ENCODE measurements around the gene BCAR1. TPM values are rescaled to one million over a fixed set of nuclear protein-coding genes. Genes with fewer than 3 reads are reported as not detected.
"Not testable (repeated sequence)": the region's sequence is repeated elsewhere in the genome, so short reads cannot be mapped to it uniquely, and the experiment has no call there.

Gene BCAR1
- total RNA-seq, 1 experiment from 2014 or later, result 68.4 TPM

- H3K4me3 ChIP-seq (ENCODE audit: insufficient read depth, low read depth, low read length), result no peak overlapping the region
- no peaks in the 10 kb centered on the region for H3K27me3 ChIP-seq (ENCODE audit: control insufficient read depth, insufficient read depth, low read length)
- peaks cover 28% of the 10 kb centered on the region for H3K36me3 ChIP-seq (replicated peaks; ENCODE audit: control insufficient read depth, insufficient read depth, low read length)
- DNase-seq, result no peak
Measured at GRCh38 chr16:75231570-75231969, 19.9 kb downstream of the BCAR1 start.

- H3K27me3 ChIP-seq (ENCODE audit: control insufficient read depth, insufficient read depth, low read length), result no peaks in the 10 kb centered on the region
- no peak overlapping the region for H3K4me3 ChIP-seq (ENCODE audit: insufficient read depth, low read depth, low read length)
- peak; percentile 39 for DNase-seq
- H3K36me3 ChIP-seq (replicated peaks; ENCODE audit: control insufficient read depth, insufficient read depth, low read length), result peaks cover 26% of the 10 kb centered on the region
Measured at GRCh38 chr16:75230471-75231110, 20.8 kb downstream of the BCAR1 start.

GRCh38 chr16:75229172-75230031, 22.0 kb downstream of the BCAR1 start:
- no peak overlapping the region for H3K4me3 ChIP-seq (ENCODE audit: insufficient read depth, low read depth, low read length)
- peaks cover 18% of the 10 kb centered on the region for H3K36me3 ChIP-seq (replicated peaks; ENCODE audit: control insufficient read depth, insufficient read depth, low read length)
- no peaks in the 10 kb centered on the region for H3K27me3 ChIP-seq (ENCODE audit: control insufficient read depth, insufficient read depth, low read length)
- peak; percentile 59 for DNase-seq

- no peaks in the 10 kb centered on the region for H3K27me3 ChIP-seq (ENCODE audit: control insufficient read depth, insufficient read depth, low read length)
- peak; percentile 67 for DNase-seq
- no peak overlapping the region for H3K4me3 ChIP-seq (ENCODE audit: insufficient read depth, low read depth, low read length)
- peaks cover 14% of the 10 kb centered on the region for H3K36me3 ChIP-seq (replicated peaks; ENCODE audit: control insufficient read depth, insufficient read depth, low read length)
Measured at GRCh38 chr16:75228143-75228976, 23.1 kb downstream of the BCAR1 start.

- DNase-seq, result peak; percentile 78
- Histone ChIP-seq H3K27me3 (ENCODE audit: control insufficient read depth, insufficient read depth, low read length) (no peaks in the 10 kb centered on the region), H3K4me3 (ENCODE audit: insufficient read depth, low read depth, low read length) (no peak overlapping the region), H3K36me3 (replicated peaks; ENCODE audit: control insufficient read depth, insufficient read depth, low read length) (peaks cover 7% of the 10 kb centered on the region)
Measured at GRCh38 chr16:75227361-75228142, 23.9 kb downstream of the BCAR1 start.

- Histone ChIP-seq H3K27me3 (ENCODE audit: control insufficient read depth, insufficient read depth, low read length) (no peaks in the 10 kb centered on the region), H3K4me3 (ENCODE audit: insufficient read depth, low read depth, low read length) (no peak overlapping the region), H3K36me3 (replicated peaks; ENCODE audit: control insufficient read depth, insufficient read depth, low read length) (peaks cover 7% of the 10 kb centered on the region)
- peak; percentile 73 for DNase-seq
Measured at GRCh38 chr16:75226550-75227360, 24.7 kb downstream of the BCAR1 start.

- peak; percentile 71 for DNase-seq
- H3K27me3 ChIP-seq (ENCODE audit: control insufficient read depth, insufficient read depth, low read length), result no peaks in the 10 kb centered on the region
- H3K4me3 ChIP-seq (ENCODE audit: insufficient read depth, low read depth, low read length), result no peak overlapping the region
- H3K36me3 ChIP-seq (replicated peaks; ENCODE audit: control insufficient read depth, insufficient read depth, low read length), result peaks cover 7% of the 10 kb centered on the region
Measured at GRCh38 chr16:75225678-75226515, 25.5 kb downstream of the BCAR1 start.

GRCh38 chr16:75225092-75225491, 26.3 kb downstream of the BCAR1 start:
- no peak overlapping the region for H3K4me3 ChIP-seq (ENCODE audit: insufficient read depth, low read depth, low read length)
- peaks cover 4% of the 10 kb centered on the region for H3K36me3 ChIP-seq (replicated peaks; ENCODE audit: control insufficient read depth, insufficient read depth, low read length)
- no peaks in the 10 kb centered on the region for H3K27me3 ChIP-seq (ENCODE audit: control insufficient read depth, insufficient read depth, low read length)
- peak; percentile 73 for DNase-seq

GRCh38 chr16:75224306-75225082, 26.9 kb downstream of the BCAR1 start:
- Histone ChIP-seq H3K4me3 (ENCODE audit: insufficient read depth, low read depth, low read length) (no peak overlapping the region), H3K36me3 (replicated peaks; ENCODE audit: control insufficient read depth, insufficient read depth, low read length) (peaks cover 2% of the 10 kb centered on the region), H3K27me3 (ENCODE audit: control insufficient read depth, insufficient read depth, low read length) (no peaks in the 10 kb centered on the region)
- peak; percentile 74 for DNase-seq

GRCh38 chr16:75223129-75223528, 28.3 kb downstream of the BCAR1 start:
- not testable (repeated sequence) for H3K36me3 ChIP-seq (replicated peaks; ENCODE audit: control insufficient read depth, insufficient read depth, low read length); H3K4me3 ChIP-seq (ENCODE audit: insufficient read depth, low read depth, low read length); DNase-seq; H3K27me3 ChIP-seq (ENCODE audit: control insufficient read depth, insufficient read depth, low read length)

- DNase-seq, result peak; percentile 56
- H3K36me3 ChIP-seq (replicated peaks; ENCODE audit: control insufficient read depth, insufficient read depth, low read length), result no peaks in the 10 kb centered on the region
- no peak overlapping the region for H3K4me3 ChIP-seq (ENCODE audit: insufficient read depth, low read depth, low read length)
- H3K27me3 ChIP-seq (ENCODE audit: control insufficient read depth, insufficient read depth, low read length), result no peaks in the 10 kb centered on the region
Measured at GRCh38 chr16:75222271-75222783, 29.1 kb downstream of the BCAR1 start.

GRCh38 chr16:75219838-75220237, 31.6 kb downstream of the BCAR1 start:
- no peak overlapping the region for H3K4me3 ChIP-seq (ENCODE audit: insufficient read depth, low read depth, low read length)
- DNase-seq, result no peak
- no peaks in the 10 kb centered on the region for H3K27me3 ChIP-seq (ENCODE audit: control insufficient read depth, insufficient read depth, low read length)
- no peaks in the 10 kb centered on the region for H3K36me3 ChIP-seq (replicated peaks; ENCODE audit: control insufficient read depth, insufficient read depth, low read length)
